ENCODE measurements around the gene KCNJ14. TPM values are rescaled to one million over a fixed set of nuclear protein-coding genes. Genes with fewer than 3 reads are reported as not detected.

Gene KCNJ14
- total and polyA plus RNA-seq, 2 experiments from 2014 or later: 0.81 to 0.94 TPM

DNA sequence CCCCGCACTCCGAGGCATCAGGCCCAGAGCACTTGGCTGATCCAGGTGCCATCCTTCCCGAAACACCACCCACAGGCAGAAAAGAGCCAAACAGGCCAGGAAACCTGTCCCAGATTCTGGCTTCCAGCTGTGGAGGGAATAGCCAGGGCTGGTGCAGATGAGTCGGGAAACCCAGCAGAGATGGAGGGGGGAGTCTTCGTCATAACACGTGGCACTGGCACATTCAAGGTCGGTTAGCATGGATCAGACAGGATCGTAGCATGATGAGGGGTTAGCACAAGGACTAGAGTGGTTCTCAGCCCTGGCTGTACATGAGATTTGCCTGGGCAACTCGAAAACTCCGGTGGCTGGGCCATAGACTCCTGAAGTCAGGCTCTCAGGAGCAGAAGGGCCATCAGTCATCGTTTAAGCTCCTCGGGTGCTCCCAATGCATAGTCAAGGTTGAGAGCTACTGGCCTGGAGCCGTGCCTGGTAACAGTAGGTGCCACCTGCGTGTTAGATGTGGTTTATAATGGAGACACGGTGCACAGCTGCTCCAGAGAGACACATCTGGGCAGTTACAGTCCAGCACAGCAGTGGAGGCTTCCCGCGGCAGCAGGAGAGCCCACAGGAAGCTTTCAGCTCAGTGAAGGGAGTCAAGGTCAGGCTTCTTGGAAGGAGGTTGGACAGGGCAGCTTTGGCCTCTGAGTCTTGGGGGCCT lies 20.1 kb downstream of the KCNJ14 start:
- H4K20me1 ChIP-seq (replicated peaks; ENCODE audit: insufficient read depth): peaks cover 17% of the 10 kb centered on the region
- peaks cover 24% of the 10 kb centered on the region for H3K27me3 Mint-ChIP-seq (ENCODE audit: insufficient read depth, low read depth, poor library complexity)
- H3K27me3 ChIP-seq (ENCODE audit: insufficient read depth): no peaks in the 10 kb centered on the region
- no peaks in the 10 kb centered on the region; the same call in 1 of the 2 replicates for H3K4me1 ChIP-seq (ENCODE audit: insufficient read depth)
- no peak overlapping the region for H2AFZ ChIP-seq
- no peak for ATAC-seq
- no peak overlapping the region for H3K4me3 Mint-ChIP-seq
- peaks cover 4% of the 10 kb centered on the region for H3K79me2 ChIP-seq (replicated peaks; ENCODE audit: insufficient read depth)
- H3K9me3 Mint-ChIP-seq: no peaks in the 10 kb centered on the region
- no peak overlapping the region for H3K4me3 ChIP-seq
- peaks cover 27% of the 10 kb centered on the region for H3F3A ChIP-seq (replicated peaks; ENCODE audit: low read depth)
- no peak overlapping the region for H3K27ac Mint-ChIP-seq
- H3K36me3 ChIP-seq (ENCODE audit: insufficient read depth): peaks cover 44% of the 10 kb centered on the region
- peaks cover 9% of the 10 kb centered on the region; the same call in 2 of the 3 replicates for H3K4me1 Mint-ChIP-seq
- no peaks in the 10 kb centered on the region for H3K9me2 ChIP-seq (ENCODE audit: insufficient read depth)
- no peak overlapping the region for H3K27ac ChIP-seq (ENCODE audit: low read depth)
- DNase-seq (ENCODE audit: low spot score): no peak
- no peak for TF ChIP-seq EZH2 (IDR thresholded peaks at IDR 0.05; ENCODE audit: low read depth, unreplicated experiment)
- no peak for TF ChIP-seq EZH2phosphoT487 (IDR thresholded peaks at IDR 0.05; ENCODE audit: unreplicated experiment)
- no peak for TF ChIP-seq POLR2AphosphoS5 (IDR thresholded peaks at IDR 0.05; ENCODE audit: low read depth)
- TF ChIP-seq JUNB (IDR thresholded peaks at IDR 0.05; ENCODE audit: unreplicated experiment): no peak
- TF ChIP-seq ETS1 (IDR thresholded peaks at IDR 0.05): no peak
- TF ChIP-seq CREB1 (CRISPR knock-in tag; IDR thresholded peaks at IDR 0.05; ENCODE audit: low read depth): no peak
- H3K36me3 Mint-ChIP-seq (ENCODE audit: low read depth): peaks cover 74% of the 10 kb centered on the region
- H3K4me2 ChIP-seq: no peak overlapping the region

- no peak overlapping the region for H3K27ac Mint-ChIP-seq
- H3K9me3 Mint-ChIP-seq: no peaks in the 10 kb centered on the region
- H3K36me3 ChIP-seq (ENCODE audit: insufficient read depth): peaks cover 40% of the 10 kb centered on the region
- no peaks in the 10 kb centered on the region for H3K27me3 ChIP-seq (ENCODE audit: insufficient read depth)
- no peak overlapping the region for H2AFZ ChIP-seq
- peaks cover 13% of the 10 kb centered on the region for H3K4me1 Mint-ChIP-seq
- peaks cover 29% of the 10 kb centered on the region for H3F3A ChIP-seq (replicated peaks; ENCODE audit: low read depth)
- peaks cover 25% of the 10 kb centered on the region for H3K27me3 Mint-ChIP-seq (ENCODE audit: insufficient read depth, low read depth, poor library complexity)
- H3K9me2 ChIP-seq (ENCODE audit: insufficient read depth): no peaks in the 10 kb centered on the region
- DNase-seq (ENCODE audit: low spot score) (no peak), ATAC-seq (no peak)
- peaks cover 14% of the 10 kb centered on the region for H4K20me1 ChIP-seq (replicated peaks; ENCODE audit: insufficient read depth)
- no peak overlapping the region; the same call in 2 of the 3 replicates for H3K4me3 Mint-ChIP-seq
- 0 out of 2 replicates have a peak overlapping the region, but pooled peaks have one; percentile 50 for H3K27ac ChIP-seq (ENCODE audit: low read depth)
- H3K4me1 ChIP-seq (ENCODE audit: insufficient read depth): peaks cover 4% of the 10 kb centered on the region; the same call in 1 of the 2 replicates
- no peak overlapping the region for H3K4me3 ChIP-seq
- H3K79me2 ChIP-seq (replicated peaks; ENCODE audit: insufficient read depth): no peaks in the 10 kb centered on the region
- H3K4me2 ChIP-seq: no peak overlapping the region
- peaks cover 68% of the 10 kb centered on the region for H3K36me3 Mint-ChIP-seq (ENCODE audit: low read depth)
- TF ChIP-seq ZNF331 (CRISPR knock-in tag; IDR thresholded peaks at IDR 0.05; ENCODE audit: low read depth): no peak
- no peak for TF ChIP-seq NANOG (IDR thresholded peaks at IDR 0.05; ENCODE audit: borderline replicate concordance)
- TF ChIP-seq STAT1 (IDR thresholded peaks at IDR 0.05; ENCODE audit: unreplicated experiment): no peak
- TF ChIP-seq JUNB (IDR thresholded peaks at IDR 0.05; ENCODE audit: unreplicated experiment): no peak
- no peak for TF ChIP-seq EZH2 (IDR thresholded peaks at IDR 0.05; ENCODE audit: low read depth, unreplicated experiment)
- no peak for TF ChIP-seq ETS1 (IDR thresholded peaks at IDR 0.05)
- TF ChIP-seq, protein P1, sequence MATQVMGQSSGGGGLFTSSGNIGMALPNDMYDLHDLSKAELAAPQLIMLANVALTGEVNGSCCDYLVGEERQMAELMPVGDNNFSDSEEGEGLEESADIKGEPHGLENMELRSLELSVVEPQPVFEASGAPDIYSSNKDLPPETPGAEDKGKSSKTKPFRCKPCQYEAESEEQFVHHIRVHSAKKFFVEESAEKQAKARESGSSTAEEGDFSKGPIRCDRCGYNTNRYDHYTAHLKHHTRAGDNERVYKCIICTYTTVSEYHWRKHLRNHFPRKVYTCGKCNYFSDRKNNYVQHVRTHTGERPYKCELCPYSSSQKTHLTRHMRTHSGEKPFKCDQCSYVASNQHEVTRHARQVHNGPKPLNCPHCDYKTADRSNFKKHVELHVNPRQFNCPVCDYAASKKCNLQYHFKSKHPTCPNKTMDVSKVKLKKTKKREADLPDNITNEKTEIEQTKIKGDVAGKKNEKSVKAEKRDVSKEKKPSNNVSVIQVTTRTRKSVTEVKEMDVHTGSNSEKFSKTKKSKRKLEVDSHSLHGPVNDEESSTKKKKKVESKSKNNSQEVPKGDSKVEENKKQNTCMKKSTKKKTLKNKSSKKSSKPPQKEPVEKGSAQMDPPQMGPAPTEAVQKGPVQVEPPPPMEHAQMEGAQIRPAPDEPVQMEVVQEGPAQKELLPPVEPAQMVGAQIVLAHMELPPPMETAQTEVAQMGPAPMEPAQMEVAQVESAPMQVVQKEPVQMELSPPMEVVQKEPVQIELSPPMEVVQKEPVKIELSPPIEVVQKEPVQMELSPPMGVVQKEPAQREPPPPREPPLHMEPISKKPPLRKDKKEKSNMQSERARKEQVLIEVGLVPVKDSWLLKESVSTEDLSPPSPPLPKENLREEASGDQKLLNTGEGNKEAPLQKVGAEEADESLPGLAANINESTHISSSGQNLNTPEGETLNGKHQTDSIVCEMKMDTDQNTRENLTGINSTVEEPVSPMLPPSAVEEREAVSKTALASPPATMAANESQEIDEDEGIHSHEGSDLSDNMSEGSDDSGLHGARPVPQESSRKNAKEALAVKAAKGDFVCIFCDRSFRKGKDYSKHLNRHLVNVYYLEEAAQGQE (IDR thresholded peaks at IDR 0.05; ENCODE audit: unreplicated experiment): no peak
- no peak for TF ChIP-seq ZNF114 (CRISPR knock-in tag; IDR thresholded peaks at IDR 0.05)
- no peak for TF ChIP-seq CREB1 (CRISPR knock-in tag; IDR thresholded peaks at IDR 0.05; ENCODE audit: low read depth)
- no peak for TF ChIP-seq EZH2phosphoT487 (IDR thresholded peaks at IDR 0.05; ENCODE audit: unreplicated experiment)
- no peak for TF ChIP-seq CTCF (conservative IDR thresholded peaks at IDR 0.05; ENCODE audit: low read depth in 2 of 2)
- no peak for TF ChIP-seq POLR2AphosphoS5 (IDR thresholded peaks at IDR 0.05; ENCODE audit: low read depth)
Measured at GRCh38 chr19:48476176-48476575, 20.8 kb downstream of the KCNJ14 start.

Data from GM23338 (cell line).